Islet of Langerhans (tissue), 1 donor: Measurements from ENCODE around the gene UST.

ENCODE experiments used
- FAIRE-seq: peaks from one replicate; lab custom pipeline; 2011; peaks lifted over from hg19 to GRCh38; lab: Jason Lieb, UNC

UST gene

DNA sequence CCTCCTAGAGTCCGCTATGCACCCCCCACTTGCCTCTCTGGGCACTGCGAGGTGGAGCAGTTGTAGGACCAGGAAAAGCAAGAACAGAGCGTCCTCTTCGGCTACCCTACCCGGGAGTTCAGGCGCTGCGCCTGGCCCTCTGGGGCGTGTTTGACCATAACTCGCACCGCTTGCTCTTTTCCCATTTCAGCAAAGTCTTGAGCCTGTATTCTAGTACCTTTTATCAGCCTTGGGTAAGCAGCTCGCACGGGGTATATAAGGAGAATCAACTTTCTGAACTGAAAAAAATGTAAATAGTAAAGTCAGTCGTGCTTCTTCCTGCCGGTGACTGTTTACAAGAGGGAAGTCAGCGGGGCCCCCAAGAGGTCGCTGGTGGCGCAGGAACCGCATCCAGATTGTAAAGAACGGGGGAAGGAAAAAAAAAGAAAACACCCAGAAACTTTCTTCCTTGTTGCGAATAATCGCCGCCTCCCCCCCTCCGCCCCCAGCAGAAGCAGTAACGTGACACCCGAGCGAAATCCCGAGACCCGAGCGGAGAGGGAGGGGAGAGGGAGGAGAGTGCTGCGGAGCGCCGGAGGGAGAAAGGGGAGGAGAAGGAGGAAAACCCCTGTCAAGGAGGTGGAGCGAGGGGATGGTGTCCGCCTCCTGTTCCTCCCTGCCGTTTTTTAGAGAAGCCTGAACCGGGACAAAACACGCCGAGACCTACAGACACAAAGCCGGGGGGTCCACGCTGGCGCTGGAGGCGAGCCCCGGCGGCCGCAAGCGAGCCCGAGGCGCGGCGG lies at the start of gene UST:
Gene UST, plus strand, starts transcription at position 668 of the 782 bp plus-strand sequence. CDS start 401 bp downstream, outside the sequence.
- no peak for FAIRE-seq

GRCh38 chr6:148697895-148698440 lies 48.9 kb upstream of the UST start:
- FAIRE-seq: no peak

DNA sequence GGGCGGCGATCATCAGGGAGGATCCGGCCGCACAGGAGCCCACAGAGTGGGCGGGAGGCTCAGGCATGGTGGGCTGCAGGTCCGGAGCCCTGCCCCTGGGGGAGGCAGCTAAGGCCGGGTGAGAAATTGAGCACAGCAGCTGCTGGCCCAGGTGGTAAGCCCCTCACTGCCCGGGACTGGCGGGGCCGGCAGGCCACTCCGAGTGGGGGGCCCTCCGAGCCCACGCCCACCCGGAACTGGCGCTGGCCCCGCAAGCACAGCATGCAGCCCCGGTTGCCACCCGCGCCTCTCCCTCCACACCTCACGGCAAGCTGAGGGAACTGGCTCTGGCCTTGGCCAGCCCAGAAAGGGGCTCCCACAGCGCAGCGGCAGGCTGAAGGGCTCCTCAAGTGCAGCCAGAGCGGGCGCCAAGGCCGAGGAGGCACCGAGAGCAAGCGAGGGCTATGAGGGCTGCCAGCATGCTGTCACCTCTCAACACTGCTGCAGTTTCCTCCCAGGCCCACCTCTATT lies 48.1 kb upstream of the UST start:
- no peak for FAIRE-seq

DNA sequence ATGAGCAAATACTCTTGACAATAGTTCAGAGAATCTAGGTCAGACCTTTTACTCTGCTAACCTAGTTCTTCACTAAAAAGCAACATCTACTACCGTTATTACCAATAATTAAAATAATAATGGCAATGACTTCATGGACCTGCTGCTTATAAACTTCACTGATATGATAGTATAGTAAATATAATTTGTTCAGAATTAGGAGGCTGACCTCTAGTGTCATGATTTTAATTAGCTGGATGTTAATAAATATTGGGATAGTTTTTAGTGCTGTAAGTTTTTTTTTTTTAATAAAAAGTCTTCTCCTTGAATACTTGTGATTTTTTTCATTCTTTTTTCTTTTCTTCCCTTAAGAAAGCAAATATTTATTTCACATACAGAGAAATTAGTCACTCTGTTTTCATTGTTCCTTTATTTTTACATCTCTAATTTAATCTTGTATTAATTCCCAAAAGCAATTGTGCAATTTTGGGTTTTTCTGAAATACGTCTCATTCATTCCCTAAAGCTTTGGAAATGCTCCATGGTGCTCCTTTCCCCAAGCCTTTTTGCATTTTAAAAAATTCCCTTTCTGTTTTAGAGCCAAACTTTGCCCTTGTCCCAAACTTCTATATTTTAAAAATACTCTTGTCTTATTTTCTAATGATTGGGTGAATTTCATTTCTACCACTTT lies 46.6 kb upstream of the UST start:
- FAIRE-seq: no peak

GRCh38 chr6:148700741-148701311 lies 46.0 kb upstream of the UST start:
- FAIRE-seq: no peak

DNA sequence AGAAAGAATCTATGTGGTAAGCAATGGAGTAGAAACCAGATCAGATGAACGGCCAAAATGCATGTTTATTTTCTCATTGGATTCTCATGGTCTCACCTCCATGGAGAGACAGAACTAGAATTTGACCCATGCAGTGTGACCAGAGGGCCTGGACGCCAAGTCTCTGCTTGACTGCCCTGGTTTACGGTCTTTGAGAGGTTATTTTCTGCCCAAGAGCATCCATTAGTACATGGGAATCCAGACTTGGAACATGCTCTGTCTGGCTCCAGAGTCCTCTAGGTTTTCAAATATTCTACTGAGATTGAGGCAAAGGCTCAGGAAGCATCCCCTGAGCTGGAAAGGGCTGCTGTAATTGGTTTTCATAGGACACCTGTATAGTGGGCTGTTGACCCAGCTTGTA lies 45.5 kb upstream of the UST start:
- FAIRE-seq: no peak

GRCh38 chr6:148703900-148704299 lies 42.9 kb upstream of the UST start:
- FAIRE-seq: no peak

- FAIRE-seq: no peak
These were observed 42.2 kb upstream of the UST start for GRCh38 chr6:148704400-148705246.

- FAIRE-seq: no peak
These were observed 38.1 kb upstream of the UST start for GRCh38 chr6:148708707-148709106.

DNA sequence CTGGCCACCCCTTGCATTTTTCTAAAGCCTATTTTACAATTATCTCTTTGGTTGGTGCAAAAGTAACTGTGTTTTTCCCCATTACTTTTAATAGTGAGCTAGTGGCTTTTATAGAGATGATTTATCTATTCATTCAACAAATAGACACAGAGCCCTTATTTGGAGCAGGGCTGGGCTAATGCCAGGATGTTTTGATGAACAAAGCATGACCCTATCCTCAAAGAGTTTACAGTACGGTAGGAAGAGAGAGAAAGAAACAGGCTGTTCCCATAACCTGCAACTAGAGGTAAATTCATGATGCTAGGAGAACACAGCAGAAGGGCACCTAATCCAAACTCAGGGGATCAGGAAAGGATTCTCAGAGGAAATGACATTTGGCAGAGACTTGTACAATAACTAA lies 37.3 kb upstream of the UST start:
- no peak for FAIRE-seq

GRCh38 chr6:148711833-148712654 lies 34.8 kb upstream of the UST start:
- no peak for FAIRE-seq

- no peak for FAIRE-seq
These were observed 33.6 kb upstream of the UST start for GRCh38 chr6:148713033-148713738.

GRCh38 chr6:148713921-148714320 lies 32.9 kb upstream of the UST start:
- FAIRE-seq: no peak

DNA sequence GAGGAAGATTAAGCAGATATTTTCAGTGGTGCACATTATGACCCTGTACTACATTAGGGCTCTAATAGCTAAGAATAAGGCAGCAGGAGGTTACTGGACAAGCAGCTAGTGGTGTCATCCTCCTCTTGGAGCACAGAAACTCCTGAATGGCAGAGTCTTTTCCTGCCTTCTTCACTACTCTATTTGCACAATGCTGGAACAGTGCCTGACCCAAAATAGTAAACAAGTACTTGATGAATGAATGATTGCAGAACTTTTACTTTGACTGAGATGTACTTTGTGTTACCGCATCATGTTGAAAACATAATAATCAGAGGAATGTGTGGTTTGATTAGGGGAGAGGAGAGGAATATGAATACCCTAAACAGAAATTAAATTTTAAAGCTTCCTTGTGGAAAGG lies 30.0 kb upstream of the UST start:
- FAIRE-seq: no peak

- no peak for FAIRE-seq
These were observed 26.4 kb upstream of the UST start for GRCh38 chr6:148720406-148720805.

DNA sequence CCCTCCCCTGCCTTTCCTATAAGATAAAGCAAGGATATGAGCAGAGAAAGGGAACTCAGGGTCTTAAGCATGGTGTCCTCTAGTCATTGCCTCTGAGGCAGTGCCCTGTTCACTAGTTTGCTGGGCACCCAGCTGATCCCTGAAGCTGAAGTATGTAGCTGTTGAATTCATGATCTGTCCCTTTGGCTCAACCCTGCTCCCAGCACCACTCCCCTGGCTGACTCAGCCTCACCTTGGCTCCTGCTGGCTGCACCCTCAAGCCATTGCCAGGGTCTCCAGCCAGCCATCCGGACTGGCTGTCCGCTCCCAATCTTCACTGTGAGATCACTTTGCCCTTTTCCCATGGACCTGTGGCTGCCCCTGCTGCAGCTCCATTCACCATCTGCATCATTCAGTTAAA lies 25.9 kb upstream of the UST start:
- no peak for FAIRE-seq

GRCh38 chr6:148723484-148723883 lies 23.3 kb upstream of the UST start:
- no peak for FAIRE-seq

DNA sequence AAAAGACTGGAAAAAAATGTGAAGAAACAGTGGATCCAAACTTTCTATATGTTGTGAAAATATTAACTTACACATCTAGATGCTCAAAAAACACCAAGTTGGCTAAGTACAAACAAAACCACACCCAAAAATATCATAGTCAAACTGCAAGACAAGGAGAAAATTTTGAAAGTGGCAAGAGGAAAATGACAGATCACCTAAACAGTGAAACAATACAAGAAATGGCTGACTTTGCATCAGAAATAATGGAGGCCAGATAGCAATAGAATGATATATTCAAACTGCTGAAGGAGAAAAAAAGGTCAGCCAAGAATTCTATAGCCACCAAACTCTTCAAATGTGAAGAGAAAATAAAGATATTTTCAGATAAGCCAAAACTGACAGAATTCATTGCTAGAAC lies 22.4 kb upstream of the UST start:
- FAIRE-seq: no peak

- FAIRE-seq: no peak
These were observed 19.7 kb upstream of the UST start for GRCh38 chr6:148727104-148727503.

- no peak for FAIRE-seq
These were observed 10.8 kb upstream of the UST start for GRCh38 chr6:148735989-148736388.
